Activated B cell treated with CpG ODN at 0.5 μM for 24 hours (primary cell): ENCODE measurements around the gene PLBD1. TPM values are rescaled to one million over a fixed set of nuclear protein-coding genes. Genes with fewer than 3 reads are reported as not detected.

ENCODE experiments used
- ATAC-seq: fragments of 200-7000 bp; cut with Tn5 transposase; one replicate; pipeline ENCODE4 v1.10.0; 2021; ENCODE audit warnings: low read depth, mild to moderate bottlenecking, moderate library complexity
- CTCF ChIA-PET: fragments of 350-600 bp; sonication (Branson Sonifier 250); formaldehyde crosslinking; loops from one replicate; lab custom pipeline; 2021; ENCODE audit warnings: antibody characterized with exemption; lab: Charles Lee
- POLR2A ChIA-PET: fragments of 350-600 bp; sonication (Branson Sonifier 250); formaldehyde crosslinking; loops from one replicate; lab custom pipeline; 2021; ENCODE audit warnings: antibody characterized with exemption; lab: Charles Lee
- DNase-seq: peaks from one replicate; pipeline ENCODE4 v3.0.0; 2022
- H3K27ac Mint-ChIP-seq: one replicate; pipeline ENCODE4 v1.8.0; 2020; ENCODE audit warnings: mixed read lengths
- H3K27me3 Mint-ChIP-seq: one replicate; pipeline ENCODE4 v1.8.0; 2021; ENCODE audit warnings: mixed read lengths
- H3K36me3 Mint-ChIP-seq: one replicate; pipeline ENCODE4 v1.8.0; 2021; ENCODE audit warnings: low read depth, mixed read lengths
- H3K4me1 Mint-ChIP-seq: one replicate; pipeline ENCODE4 v1.8.0; 2021; ENCODE audit warnings: mixed read lengths
- H3K4me3 Mint-ChIP-seq: one replicate; pipeline ENCODE4 v1.8.0; 2020; ENCODE audit warnings: mild to moderate bottlenecking, mixed read lengths
- H3K9me3 Mint-ChIP-seq: one replicate; pipeline ENCODE4 v1.8.0; 2020; ENCODE audit warnings: mixed read lengths
- CTCF ChIP-seq: fragments of 200-600 bp; IDR thresholded peaks from one replicate; pipeline ENCODE4 v1.8.0; 2022; ENCODE audit warnings: antibody characterized with exemption, mild to moderate bottlenecking
- intact Hi-C: fragments of 100-400 bp; cut with micrococcal nuclease; formaldehyde crosslinking; loops from one replicate; pipeline ENCODE4 v1.15.1; 2024
- total RNA-seq: library from RNA; stranded (reverse); gene quantifications from 2 replicates; pipeline ENCODE4 v1.2.3, GENCODE V29; 2022

The PLBD1 gene
- total RNA-seq, 1 donor from 2014 or later: 0.33 TPM

DNA sequence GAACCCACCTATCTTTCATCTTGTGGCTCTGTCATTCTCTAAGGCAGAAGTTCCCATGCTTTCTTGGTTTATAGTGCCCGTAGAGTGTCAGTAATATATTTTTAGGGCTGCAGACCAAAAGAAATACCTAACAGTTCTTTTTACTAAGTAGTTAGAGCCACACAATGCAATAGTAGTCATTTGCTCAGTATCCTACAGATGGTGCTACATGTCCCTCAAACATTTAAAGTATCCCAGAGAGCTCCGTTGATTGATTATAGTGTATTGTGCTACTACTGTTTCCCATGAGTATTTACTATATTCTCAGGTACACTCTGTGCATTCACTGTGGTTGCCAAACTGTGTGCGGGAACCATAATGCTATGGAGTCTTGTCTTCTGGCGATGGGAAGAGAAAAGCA is 4.7 kb upstream of the PLBD1 start:
- H3K36me3 Mint-ChIP-seq: no peaks in the 10 kb centered on the region
- peaks cover 15% of the 10 kb centered on the region for H3K4me1 Mint-ChIP-seq
- POLR2A ChIA-PET: interaction anchor here (1.0 kb wide), 1 partner anchor 57 kb away, joined by 4 read pairs; no protein-coding TSS in a partner anchor
- no peaks in the 10 kb centered on the region for H3K9me3 Mint-ChIP-seq
- intact Hi-C loops: loop anchor here (1.0 kb wide), 2 partner anchors 92 to 145 kb away; no protein-coding TSS in a partner anchor
- ATAC-seq (peak; percentile 37), DNase-seq (no peak)
- peaks cover 7% of the 10 kb centered on the region for H3K27me3 Mint-ChIP-seq
- CTCF ChIA-PET: interaction anchor here (0.9 to 2.6 kb wide), 8 partner anchors 41 to 334 kb away, joined by 3 to 10 read pairs (median 6); no protein-coding TSS in a partner anchor
- no peak overlapping the region for H3K4me3 Mint-ChIP-seq
- no peak for TF ChIP-seq CTCF
- no peak overlapping the region for H3K27ac Mint-ChIP-seq

- POLR2A ChIA-PET: no interaction called here
- ATAC-seq: no peak
Observed at GRCh38 chr12:14571779-14572178, 4.1 kb upstream of the PLBD1 start.

GRCh38 chr12:14570231-14570630 is 2.5 kb upstream of the PLBD1 start:
- CTCF ChIA-PET: interaction anchor here (1.1 kb wide), 1 partner anchor 48 kb away, joined by 3 read pairs; no protein-coding TSS in a partner anchor
- DNase-seq (no peak), ATAC-seq (no peak)
- Mint-ChIP-seq H3K9me3 (no peaks in the 10 kb centered on the region), H3K4me1 (peaks cover 8% of the 10 kb centered on the region), H3K4me3 (no peak overlapping the region), H3K27me3 (peaks cover 10% of the 10 kb centered on the region), H3K36me3 (no peaks in the 10 kb centered on the region), H3K27ac (no peak overlapping the region)
- POLR2A ChIA-PET: no interaction called here
- TF ChIP-seq CTCF: no peak
- intact Hi-C loops: no loop called here

More at GRCh38 chr12:14571779-14572178, 4.1 kb upstream of the PLBD1 start:
- intact Hi-C loops: loop anchor here (1.0 kb wide), 2 partner anchors 93 to 146 kb away; no protein-coding TSS in a partner anchor
- no peak for TF ChIP-seq CTCF
- Mint-ChIP-seq H3K27ac (no peak overlapping the region), H3K9me3 (no peaks in the 10 kb centered on the region), H3K36me3 (no peaks in the 10 kb centered on the region), H3K27me3 (peaks cover 10% of the 10 kb centered on the region), H3K4me1 (peaks cover 12% of the 10 kb centered on the region), H3K4me3 (no peak overlapping the region)
- CTCF ChIA-PET: interaction anchor here (1.0 to 2.6 kb wide), 6 partner anchors 41 to 334 kb away, joined by 3 to 10 read pairs (median 7); no protein-coding TSS in a partner anchor
- no peak for DNase-seq

- DNase-seq (no peak), ATAC-seq (no peak)
- Mint-ChIP-seq H3K9me3 (no peaks in the 10 kb centered on the region), H3K4me3 (no peak overlapping the region), H3K27me3 (peaks cover 10% of the 10 kb centered on the region), H3K4me1 (peaks cover 17% of the 10 kb centered on the region), H3K27ac (no peak overlapping the region), H3K36me3 (no peaks in the 10 kb centered on the region)
- intact Hi-C loops: no loop called here
- CTCF ChIA-PET: no interaction called here
- no peak for TF ChIP-seq CTCF
- POLR2A ChIA-PET: no interaction called here
Observed at GRCh38 chr12:14564336-14564959, 3.2 kb downstream of the PLBD1 start.

DNA sequence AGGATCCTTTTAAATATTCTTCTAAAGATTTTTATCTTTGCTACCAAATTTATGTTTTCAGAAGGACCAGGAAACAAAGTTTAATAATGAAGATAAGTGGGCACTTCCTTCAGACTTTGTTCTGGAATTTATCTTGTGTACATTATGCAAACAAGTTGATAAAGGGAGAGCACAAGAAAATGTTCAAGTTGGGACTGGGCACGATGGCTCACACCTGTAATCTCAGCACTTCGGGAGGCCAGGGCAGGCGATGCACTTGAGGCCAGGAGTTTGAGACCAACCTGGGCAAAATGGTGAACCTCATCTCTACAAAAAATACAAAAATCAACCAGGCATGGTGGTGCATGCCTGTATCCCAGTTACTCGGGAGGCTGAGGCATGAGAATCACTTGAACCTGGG is 4.6 kb downstream of the PLBD1 start:
- ChIA-PET CTCF (interaction anchor here (0.7 kb wide), 1 partner anchor 1312 kb away, joined by 3 read pairs; no protein-coding TSS in a partner anchor), POLR2A (interaction anchor here (0.7 kb wide), 1 partner anchor 161 kb away, joined by 7 read pairs; no protein-coding TSS in a partner anchor)
- no peak for ATAC-seq
- DNase-seq: no peak
- peaks cover 27% of the 10 kb centered on the region for H3K4me1 Mint-ChIP-seq
- peaks cover 5% of the 10 kb centered on the region for H3K27me3 Mint-ChIP-seq
- no peak for TF ChIP-seq CTCF
- no peak overlapping the region for H3K4me3 Mint-ChIP-seq
- intact Hi-C loops: no loop called here
- H3K27ac Mint-ChIP-seq: no peak overlapping the region
- H3K9me3 Mint-ChIP-seq: no peaks in the 10 kb centered on the region
- H3K36me3 Mint-ChIP-seq: no peaks in the 10 kb centered on the region
